Thymus (tissue), 11 donors: ENCODE measurements around the gene GMIP. TPM values are rescaled to one million over a fixed set of nuclear protein-coding genes. Genes with fewer than 3 reads are reported as not detected.
"Not testable (repeated sequence)": the region's sequence is repeated elsewhere in the genome, so short reads cannot be mapped to it uniquely, and the experiment has no call there.

Experiments used
- DNase-seq, 9 donors: peaks; one replicate each; pipeline ENCODE4 v3.0.0-alpha.2; 2013; ENCODE audit warnings: low spot score in 9 of 9, low read depth in 6 of 9, missing footprints in 1 of 9
- H3K27ac ChIP-seq, 2 donors: one replicate each; pipeline ENCODE4 v1.5.1; 2013; ENCODE audit warnings: control low read depth in 1 of 2, low read depth in 1 of 2, low read length in 1 of 2, mild to moderate bottlenecking in 1 of 2, moderate library complexity in 1 of 2
- H3K27me3 ChIP-seq, 2 donors: one replicate each; pipeline ENCODE4 v1.5.1; 2013; ENCODE audit warnings: low read length in 1 of 2; ENCODE audit not compliant: control insufficient read depth in 2 of 2, insufficient read depth in 1 of 2
- H3K36me3 ChIP-seq, 2 donors: one replicate each; pipeline ENCODE4 v1.5.1; 2013; ENCODE audit warnings: low read length in 1 of 2, mild to moderate bottlenecking in 1 of 2, moderate library complexity in 1 of 2; ENCODE audit not compliant: control insufficient read depth in 2 of 2, insufficient read depth in 2 of 2
- H3K4me1 ChIP-seq, 2 donors: one replicate each; pipeline ENCODE4 v1.5.1; 2013; ENCODE audit warnings: low read length in 2 of 2; ENCODE audit not compliant: control insufficient read depth in 2 of 2, insufficient read depth in 2 of 2
- H3K4me3 ChIP-seq, 2 donors: one replicate each; pipeline ENCODE4 v1.5.1; 2013; ENCODE audit warnings: low read length in 2 of 2, control low read depth in 1 of 2, mild to moderate bottlenecking in 1 of 2
- H3K9me3 ChIP-seq, 2 donors: one replicate each; pipeline ENCODE4 v1.5.1; 2013; ENCODE audit warnings: low read length in 1 of 2, mild to moderate bottlenecking in 1 of 2; ENCODE audit not compliant: control insufficient read depth in 2 of 2, insufficient read depth in 1 of 2
- WGBS: extraction: QIAGEN DNeasy Blood & Tissue Kit; methylation state at CpG from one replicate; pipeline ENCODE4 v1.1.7; 2013; 5-methylcytosine and 5-hydroxymethylcytosine counted together
- polyA plus RNA-seq: library from polyadenylated mRNA; stranded (reverse); fragments of 200-250 nt; gene quantifications from one replicate; pipeline ENCODE4 v1.2.3, GENCODE V29; 2013
- total RNA-seq: library from RNA; stranded (reverse); fragments of 120-200 nt; gene quantifications from one replicate; pipeline ENCODE4 v1.2.4, GENCODE V29; 2013
- donor health status: healthy.

GMIP gene
- total and polyA plus RNA-seq, 2 donors = 16.6 to 37.3 TPM

- Histone ChIP-seq H3K4me3 (no peak overlapping the region), H3K9me3 (peaks cover 48 to 80% of the 10 kb centered on the region in 2 donors), H3K4me1 (peaks cover 11% of the 10 kb centered on the region in 2 donors), H3K36me3 (peaks cover 84% of the 10 kb centered on the region in 2 donors), H3K27ac (no peak overlapping the region), H3K27me3 (no peaks in the 10 kb centered on the region)
- no peak for DNase-seq
- WGBS = over 99% methylated on average over 6 of the region's 6 CpGs
These were observed 30.9 kb upstream of the GMIP start for GRCh38 chr19:19674315-19674714.

DNA sequence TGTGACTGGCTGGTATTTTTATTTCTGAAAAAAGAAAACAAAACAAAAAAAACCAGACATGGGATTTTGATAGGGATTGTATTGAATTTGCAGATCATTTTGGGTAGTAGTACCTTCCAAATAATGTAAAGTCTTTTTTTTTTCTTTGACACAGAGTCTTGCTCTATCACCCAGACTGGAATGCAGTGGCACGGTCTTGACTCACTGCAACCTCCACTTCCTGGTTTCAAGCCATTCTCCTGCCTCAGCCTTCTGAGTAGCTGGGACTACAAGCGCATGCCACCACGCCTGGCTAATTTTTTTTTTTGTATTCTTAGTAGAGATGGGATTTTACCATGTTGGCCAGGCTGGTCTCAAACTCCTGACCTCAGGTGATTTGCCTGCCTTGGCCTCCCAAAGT is 29.4 kb upstream of the GMIP start:
- Histone ChIP-seq H3K27ac (no peak overlapping the region), H3K4me3 (no peak overlapping the region), H3K27me3 (no peaks in the 10 kb centered on the region), H3K9me3 (peaks cover 36 to 70% of the 10 kb centered on the region in 2 donors), H3K4me1 (peaks cover 11 to 17% of the 10 kb centered on the region in 2 donors), H3K36me3 (peaks cover 69% of the 10 kb centered on the region in 2 donors)
- DNase-seq = no peak
- WGBS = 99% methylated on average over 3 of the region's 3 CpGs

DNA sequence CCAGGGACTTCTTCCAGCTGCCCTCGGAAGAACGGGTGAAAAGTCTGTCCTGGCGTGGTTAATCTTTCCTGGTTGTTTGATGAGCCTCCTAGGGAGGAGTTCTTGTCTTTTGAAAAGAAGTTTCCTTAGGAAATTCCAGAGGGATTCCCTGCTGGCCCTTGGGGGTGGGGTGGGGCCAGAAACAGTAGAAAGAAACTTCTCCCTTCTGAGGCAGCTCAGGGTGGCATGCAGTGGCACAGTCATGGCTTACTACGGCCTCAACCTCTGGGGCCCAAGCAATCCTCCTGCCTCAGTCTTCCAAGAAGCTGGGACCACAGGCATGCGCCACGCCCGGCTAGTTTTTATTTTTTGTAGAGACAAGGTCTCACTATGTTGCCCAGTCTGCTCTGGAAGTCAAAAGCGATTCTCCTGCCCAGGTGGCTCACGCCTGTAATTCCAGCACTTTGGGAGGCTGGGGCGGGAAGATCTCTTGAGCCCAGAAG is 26.7 kb upstream of the GMIP start:
- DNase-seq = no peak
- no peaks in the 10 kb centered on the region for H3K27me3 ChIP-seq
- peak overlapping the region; percentile 79 to 89 for H3K4me3 ChIP-seq
- H3K4me1 ChIP-seq = peaks cover 15 to 26% of the 10 kb centered on the region in 2 donors
- peaks cover 42 to 43% of the 10 kb centered on the region in 2 donors for H3K36me3 ChIP-seq
- peak overlapping the region in 1 of 2 donors; percentile 53 for H3K27ac ChIP-seq
- peaks cover 17 to 71% of the 10 kb centered on the region in 2 donors for H3K9me3 ChIP-seq
- 95% methylated on average over 10 of the region's 10 CpGs for WGBS

DNA sequence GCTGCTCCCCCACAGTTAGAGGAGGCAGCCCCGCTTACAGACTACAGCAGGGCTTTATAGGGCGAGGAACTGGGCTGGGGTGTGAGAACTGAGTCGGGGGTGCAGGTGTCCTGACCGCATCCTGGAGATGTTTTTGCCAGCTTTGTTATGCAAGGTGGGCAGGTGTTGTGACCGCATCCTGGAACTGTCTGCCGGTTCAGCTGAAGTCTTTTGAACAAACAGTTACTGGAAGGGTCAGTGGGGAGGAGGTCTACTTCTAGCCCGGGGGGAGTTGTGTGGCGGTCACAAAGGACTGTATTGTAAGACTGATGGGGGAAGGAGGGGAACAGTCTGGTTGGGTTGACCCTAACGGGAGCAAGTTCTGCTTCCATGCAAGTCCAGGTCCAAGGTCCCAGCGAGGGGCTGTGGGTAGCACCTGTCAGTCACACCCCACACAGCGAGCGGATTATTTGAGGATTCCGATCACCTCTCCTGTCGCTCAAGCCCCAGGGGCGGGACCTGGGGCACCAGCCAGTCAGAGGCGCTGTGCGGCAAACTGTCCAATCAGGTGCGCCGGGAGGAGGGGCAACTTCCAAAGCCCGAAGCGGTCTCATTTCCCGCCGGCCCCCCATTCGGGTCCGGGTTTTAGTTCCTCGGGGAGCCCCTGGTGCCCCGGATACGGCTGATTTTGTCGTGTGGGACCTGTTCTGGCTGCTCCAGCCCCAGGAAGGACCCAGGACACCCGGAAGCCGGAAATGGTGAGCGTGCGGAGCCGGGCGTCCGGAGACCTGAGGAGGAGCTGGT is 25.0 kb upstream of the GMIP start, which contains the start of gene ZNF101:
Gene ZNF101, plus strand, starts transcription at position 610 of the 783 bp plus-strand sequence. Its CDS starts 125 bp downstream, at position 735.
- peaks cover 29 to 30% of the 10 kb centered on the region in 2 donors for H3K36me3 ChIP-seq
- H3K9me3 ChIP-seq = peaks cover 14 to 61% of the 10 kb centered on the region in 2 donors
- WGBS = under 1% methylated on average over 36 of the region's 36 CpGs
- H3K4me3 ChIP-seq = peak within 1 kb of the TSS; percentile 79 to 89
- H3K27me3 ChIP-seq = no peaks in the 10 kb centered on the region
- peak; percentile 88 to 98 (median 93) for DNase-seq
- peaks cover 15 to 30% of the 10 kb centered on the region in 2 donors for H3K4me1 ChIP-seq
- peak within 1 kb of the TSS; percentile 94 to 99 for H3K27ac ChIP-seq

GRCh38 chr19:19665420-19665948 is 22.0 kb upstream of the GMIP start:
- Histone ChIP-seq H3K4me1 (peaks cover 20 to 49% of the 10 kb centered on the region in 2 donors), H3K36me3 (peaks cover 6 to 11% of the 10 kb centered on the region in 2 donors), H3K9me3 (peaks cover 4 to 35% of the 10 kb centered on the region in 2 donors)
- H3K27ac ChIP-seq, H3K4me3 ChIP-seq, DNase-seq, H3K27me3 ChIP-seq: not testable (repeated sequence)
- 96% methylated on average over 22 of the region's 22 CpGs for WGBS

DNA sequence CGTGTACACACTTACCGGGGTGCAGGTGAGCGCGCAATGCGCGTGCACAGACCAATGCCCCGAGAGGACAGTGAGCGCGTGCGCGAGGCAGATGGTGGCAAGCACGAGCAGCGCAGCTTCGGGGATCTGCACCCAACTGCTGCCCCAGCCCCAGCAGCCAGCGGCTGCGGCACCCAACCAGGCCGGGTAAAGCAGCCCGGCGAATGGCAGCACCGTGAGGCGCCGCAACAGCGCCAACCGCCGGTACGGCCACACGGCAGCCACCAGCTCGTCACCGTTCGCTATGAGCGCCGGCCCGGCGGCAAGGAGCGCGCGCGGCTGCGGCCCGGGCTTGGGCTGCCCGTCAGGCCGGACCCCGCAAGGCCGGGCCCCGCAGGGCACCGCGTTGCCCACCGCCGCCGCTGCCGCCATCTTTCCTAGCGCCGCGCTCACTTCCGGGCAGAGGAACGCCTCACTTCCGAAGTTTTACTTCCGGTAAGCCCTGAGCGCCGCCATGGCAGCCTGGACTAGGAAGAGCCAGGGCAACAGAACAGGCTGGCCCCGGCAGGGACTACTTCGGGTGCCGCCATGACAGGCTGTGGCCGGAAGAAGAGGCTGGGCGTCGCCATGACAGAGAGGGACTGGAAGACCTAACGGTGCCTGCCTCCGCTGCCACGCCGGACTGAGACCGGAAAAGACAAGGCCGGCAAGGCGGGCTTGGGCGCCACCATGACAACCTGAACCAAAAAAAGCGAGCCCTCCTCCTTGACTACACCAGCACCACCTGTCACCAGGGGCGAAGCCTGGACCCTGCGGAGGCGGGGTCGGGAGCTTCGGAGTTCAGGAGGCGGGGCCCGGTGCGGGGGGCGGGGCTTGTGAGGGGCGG is 20.0 kb upstream of the GMIP start, which contains the start of gene ATP13A1:
Gene ATP13A1, minus strand, starts transcription at position 421 of the 865 bp plus-strand sequence. Its CDS starts 10 bp downstream, at position 411.
- under 1% methylated on average over 85 of the region's 85 CpGs for WGBS
- H3K27me3 ChIP-seq = no peaks in the 10 kb centered on the region
- H3K36me3 ChIP-seq = peaks cover 16 to 20% of the 10 kb centered on the region in 2 donors
- peak within 1 kb of the TSS; percentile 89 to 99 for H3K27ac ChIP-seq
- H3K4me3 ChIP-seq = peak within 1 kb of the TSS; percentile 67 to 97
- H3K4me1 ChIP-seq = peaks cover 10 to 38% of the 10 kb centered on the region in 2 donors
- H3K9me3 ChIP-seq = peaks cover 0 to 24% of the 10 kb centered on the region in 2 donors
- peak; percentile 79 to 97 (median 90) for DNase-seq

GRCh38 chr19:19662871-19663255 is 19.4 kb upstream of the GMIP start:
- Histone ChIP-seq H3K36me3 (peaks cover 23 to 26% of the 10 kb centered on the region in 2 donors), H3K9me3 (peaks cover 0 to 24% of the 10 kb centered on the region in 2 donors), H3K4me1 (peaks cover 10 to 32% of the 10 kb centered on the region in 2 donors), H3K27ac (peak overlapping the region; percentile 86 to 99), H3K4me3 (peak overlapping the region; percentile 67 to 97), H3K27me3 (no peaks in the 10 kb centered on the region)
- 21% methylated on average over 17 of the region's 17 CpGs for WGBS
- no peak for DNase-seq

- Histone ChIP-seq H3K27me3 (no peaks in the 10 kb centered on the region), H3K9me3 (peaks cover 0 to 21% of the 10 kb centered on the region in 2 donors), H3K4me3 (peak overlapping the region; percentile 67 to 97), H3K36me3 (peaks cover 28 to 31% of the 10 kb centered on the region in 2 donors), H3K27ac (peak overlapping the region in 1 of 2 donors; percentile 86), H3K4me1 (peaks cover 6 to 27% of the 10 kb centered on the region in 2 donors)
- 93% methylated on average over 8 of the region's 8 CpGs for WGBS
- no peak for DNase-seq
These were observed 18.9 kb upstream of the GMIP start for GRCh38 chr19:19662344-19662743.
